Measurements from ENCODE around the gene PAMR1. TPM values are rescaled to one million over a fixed set of nuclear protein-coding genes. Genes with fewer than 3 reads are reported as not detected.

PAMR1 gene
- total and polyA plus RNA-seq, 9 of the 15 experiments (the other 6 are each of a cell fraction or from before 2014, with no cell fraction given): not detected

GRCh38 chr11:35426351-35426750, 99.1 kb downstream of the PAMR1 start:
- no peak overlapping the region for H3K27ac ChIP-seq (ENCODE audit: extremely low read depth, low read depth, low read length)
- WGBS (ENCODE audit: insufficient coverage, low coverage, missing lambda C conversion rate): 0% methylated on average over 1 of the region's 1 CpG
- in situ Hi-C loops (cut with MboI) (no loop called here), intact Hi-C loops (cut with micrococcal nuclease) (no loop called here)
- no peak overlapping the region for H3K4me2 ChIP-seq (ENCODE audit: insufficient read depth, low read length)
- no TSS peak for BruUV-seq (replicated peaks)
- H3K79me2 ChIP-seq (ENCODE audit: control insufficient read depth, insufficient read depth, low read length): no peaks in the 10 kb centered on the region
- DNase-seq (ENCODE audit: extremely low read depth in 1 of 4, low spot score in 3 of 4) (no peak), ATAC-seq (no peak), FAIRE-seq (no peak)
- H3K9me1 ChIP-seq (ENCODE audit: control insufficient read depth, insufficient read depth, low read length): no peaks in the 10 kb centered on the region
- H3K36me3 ChIP-seq (ENCODE audit: control insufficient read depth, insufficient read depth, low read length): no peaks in the 10 kb centered on the region
- peaks cover 4% of the 10 kb centered on the region in 2 experiments; a peak in 1 of 5 replicates for H3K27me3 ChIP-seq (ENCODE audit: control insufficient read depth in 2 of 2, insufficient read depth in 2 of 2, low read length in 2 of 2)
- TF ChIP-seq ARNT (IDR thresholded peaks at IDR 0.05): no peak
- no peak for TF ChIP-seq TBP (optimal IDR thresholded peaks at IDR 0.05; ENCODE audit: low read depth, low read length)
- TF ChIP-seq NRF1 (conservative IDR thresholded peaks at IDR 0.05 in 1 of 2, IDR thresholded peaks at IDR 0.05 in 1 of 2): no peak
- TF ChIP-seq ZSCAN29 (IDR thresholded peaks at IDR 0.05): no peak
- no peak for TF ChIP-seq GTF3C2 (IDR thresholded peaks at IDR 0.05; ENCODE audit: borderline replicate concordance, extremely low read depth, insufficient read length)
- no peak for TF ChIP-seq NR4A1 (CRISPR knock-in tag; IDR thresholded peaks at IDR 0.05)
- TF ChIP-seq NR4A1 (tag; IDR thresholded peaks at IDR 0.05): no peak
- no peak for TF ChIP-seq NFYB (IDR thresholded peaks at IDR 0.05; ENCODE audit: extremely low read depth, insufficient read length)
- no peak for TF ChIP-seq MEF2D (tag; conservative IDR thresholded peaks at IDR 0.05; ENCODE audit: low read depth)
- TF ChIP-seq MAFK (IDR thresholded peaks at IDR 0.05; ENCODE audit: low read length): no peak
- no peak for TF ChIP-seq SMAD3 (CRISPR knock-in tag; conservative IDR thresholded peaks at IDR 0.05)
- no peak for TF ChIP-seq OTX1 (CRISPR knock-in tag; IDR thresholded peaks at IDR 0.05)
- TF ChIP-seq ZNF589 (CRISPR knock-in tag; IDR thresholded peaks at IDR 0.05; ENCODE audit: low read depth): no peak
- no peak for TF ChIP-seq ZEB2 (IDR thresholded peaks at IDR 0.05)
- no peak for TF ChIP-seq CHCHD3 (CRISPR knock-in tag; IDR thresholded peaks at IDR 0.05)
- TF ChIP-seq MLLT1 (IDR thresholded peaks at IDR 0.05): no peak
- TF ChIP-seq FUS (optimal IDR thresholded peaks at IDR 0.05; ENCODE audit: low read depth, low read length): no peak
- no peak for TF ChIP-seq FOXP1 (CRISPR knock-in tag; IDR thresholded peaks at IDR 0.05)
- no peak for TF ChIP-seq SP1 (CRISPR knock-in tag; IDR thresholded peaks at IDR 0.05)
- no peak for TF ChIP-seq NCOA6 (IDR thresholded peaks at IDR 0.05)
- TF ChIP-seq ZNF165 (CRISPR knock-in tag; IDR thresholded peaks at IDR 0.05; ENCODE audit: borderline replicate concordance): no peak
- H3K4me3 ChIP-seq: no peak overlapping the region
- H4K20me1 ChIP-seq (replicated peaks; ENCODE audit: control insufficient read depth, insufficient read depth, low read length): no peaks in the 10 kb centered on the region
- H2AFZ ChIP-seq (ENCODE audit: low read depth, low read length): no peak overlapping the region
- ChIA-PET POLR2A (no interaction called here), CTCF (ENCODE audit: low intra/inter-chr PET ratio) (no interaction called here)
- no peaks in the 10 kb centered on the region for H3K4me1 ChIP-seq (replicated peaks in 1 of 2; ENCODE audit: control insufficient read depth in 2 of 2, insufficient read depth in 2 of 2, low read length in 2 of 2)
- no peaks in the 10 kb centered on the region for H3K9me3 ChIP-seq (replicated peaks; ENCODE audit: control insufficient read depth, insufficient read depth, low read depth, low read length)
- H3K9ac ChIP-seq (ENCODE audit: insufficient read depth in 1 of 2, low read depth in 2 of 2, low read length in 2 of 2): no peak overlapping the region

Data from K562 (cell line).